HG03159 (cell line): ENCODE results near the gene CLEC11A.
"Not testable (repeated sequence)": the region's sequence is repeated elsewhere in the genome, so short reads cannot be mapped to it uniquely, and the experiment has no call there.

Experiments used
- ATAC-seq: cut with Tn5 transposase; IDR thresholded peaks from one replicate; pipeline ENCODE4 v1.9.1; 2021; ENCODE audit warnings: mild to moderate bottlenecking, moderate library complexity; ENCODE audit not compliant: unreplicated experiment

Gene CLEC11A

GRCh38 chr19:50753879-50754278, 30.7 kb downstream of the CLEC11A start:
- no peak for ATAC-seq

DNA sequence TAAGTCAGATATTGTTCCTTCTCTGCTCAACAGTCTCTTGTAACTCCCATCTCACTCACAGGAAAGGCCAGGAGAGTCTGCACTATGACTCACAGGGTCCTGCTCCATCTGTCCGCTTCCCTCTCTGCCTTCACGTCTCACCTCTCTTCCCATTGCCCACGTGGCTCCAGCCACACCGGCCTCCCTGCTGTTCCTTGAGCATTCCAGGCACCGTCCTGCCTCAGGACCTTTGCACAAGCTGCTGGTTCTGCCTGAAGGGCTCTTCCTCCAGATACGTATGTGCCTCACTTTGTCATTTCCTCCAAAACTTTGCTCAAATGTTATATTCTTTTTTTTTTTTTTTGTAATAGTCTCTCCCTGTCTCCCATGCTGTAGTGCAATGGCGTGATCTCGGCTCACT, 33.1 kb downstream of the CLEC11A start:
- ATAC-seq: not testable (repeated sequence)

GRCh38 chr19:50757624-50758023, 34.5 kb downstream of the CLEC11A start:
- ATAC-seq: not testable (repeated sequence)

DNA sequence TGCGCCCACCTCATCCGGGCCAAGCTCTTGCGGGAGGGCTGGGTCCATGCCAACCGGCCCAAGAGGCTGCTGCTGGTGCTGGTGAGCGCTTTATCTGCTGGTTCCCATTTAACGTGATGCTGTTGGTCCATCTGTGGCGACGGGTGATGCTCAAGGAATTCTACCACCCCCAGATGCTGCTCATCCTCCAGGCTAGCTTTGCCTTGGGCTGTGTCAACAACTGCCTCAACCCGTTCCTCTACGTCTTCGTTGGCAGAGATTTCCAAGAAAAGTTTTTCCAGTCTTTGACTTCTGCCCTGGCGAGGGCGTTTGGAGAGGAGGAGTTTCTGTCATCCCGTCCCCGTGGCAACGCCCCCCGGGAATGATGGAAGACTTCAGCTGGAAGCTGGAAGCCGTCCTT, 35.9 kb downstream of the CLEC11A start:
- ATAC-seq: not testable (repeated sequence)

- ATAC-seq: no peak
Measured at GRCh38 chr19:50759886-50760285, 36.7 kb downstream of the CLEC11A start.

DNA sequence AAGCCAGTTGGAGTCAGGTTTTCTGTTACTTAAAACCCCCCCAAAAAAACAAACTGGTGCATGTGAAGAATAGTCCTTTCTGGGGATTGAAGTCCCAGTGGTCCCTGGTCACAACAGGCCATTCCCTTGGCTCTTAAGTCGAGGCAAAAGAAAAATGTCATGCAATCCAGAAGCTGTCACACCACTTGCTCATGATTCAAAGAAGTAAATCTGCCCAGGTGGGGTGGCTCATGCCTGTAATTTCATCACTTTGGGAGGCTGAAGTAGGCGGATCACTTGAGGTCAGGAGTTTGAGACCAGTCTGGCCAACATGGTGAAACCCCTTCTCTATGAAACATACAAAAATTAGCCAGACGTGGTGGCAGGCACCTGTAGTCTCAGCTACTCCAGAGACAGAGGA, 38.3 kb downstream of the CLEC11A start:
- ATAC-seq: not testable (repeated sequence)

GRCh38 chr19:50763521-50763920, 40.4 kb downstream of the CLEC11A start:
- not testable (repeated sequence) for ATAC-seq

GRCh38 chr19:50764409-50764808, 41.2 kb downstream of the CLEC11A start:
- no peak for ATAC-seq

DNA sequence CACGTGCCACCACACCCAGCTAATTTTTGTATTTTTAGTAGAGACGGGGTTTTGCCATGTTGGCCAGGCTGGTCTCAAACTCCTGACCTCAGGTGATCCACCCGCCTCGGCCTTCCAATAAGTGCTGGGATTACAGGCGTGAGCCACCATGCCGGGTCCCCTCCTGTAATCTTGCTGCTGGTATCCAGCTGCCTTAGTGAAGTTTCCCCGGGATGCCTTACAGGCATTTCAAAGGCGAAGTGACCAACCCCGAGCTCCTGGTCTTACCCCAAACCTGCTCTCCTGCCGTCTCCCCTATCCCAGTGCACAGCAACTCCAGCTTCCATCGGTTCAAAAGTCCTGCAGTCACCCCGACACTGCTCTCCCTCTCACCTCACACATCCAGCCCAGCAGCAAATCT, 43.6 kb downstream of the CLEC11A start:
- ATAC-seq: not testable (repeated sequence)

DNA sequence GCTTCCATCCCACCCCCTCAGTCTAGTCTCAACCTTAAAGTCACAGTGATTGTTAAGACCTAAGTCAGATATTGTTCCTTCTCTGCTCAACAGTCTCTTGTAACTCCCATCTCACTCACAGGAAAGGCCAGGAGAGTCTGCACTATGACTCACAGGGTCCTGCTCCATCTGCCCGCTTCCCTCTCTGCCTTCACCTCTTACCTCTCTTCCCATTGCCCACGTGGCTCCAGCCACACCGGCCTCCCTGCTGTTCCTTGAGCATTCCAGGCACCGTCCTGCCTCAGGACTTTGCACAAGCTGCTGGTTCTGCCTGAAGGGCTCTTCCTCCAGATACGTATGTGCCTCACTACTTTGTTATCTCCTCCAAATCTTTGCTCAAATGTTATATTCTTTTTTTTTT, 44.1 kb downstream of the CLEC11A start:
- not testable (repeated sequence) for ATAC-seq

DNA sequence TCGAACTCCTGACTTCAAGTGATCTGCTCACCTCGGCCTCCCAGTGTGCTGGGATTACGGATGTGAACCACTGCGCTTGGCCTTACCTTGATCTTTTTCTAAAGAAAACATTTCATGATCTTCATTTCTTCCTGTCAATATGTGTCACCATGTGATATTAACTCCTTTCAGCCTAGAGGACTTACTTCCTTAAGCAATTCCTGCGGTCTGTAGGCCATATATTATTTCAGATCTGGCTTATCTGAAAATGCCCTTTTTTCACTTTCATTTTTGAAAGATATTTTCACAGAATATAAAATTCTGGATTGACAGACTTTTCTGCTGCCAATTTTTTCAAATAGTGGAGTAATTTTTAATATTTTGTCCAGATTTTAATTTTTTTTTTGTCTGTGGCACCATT, 45.1 kb downstream of the CLEC11A start:
- no peak for ATAC-seq

DNA sequence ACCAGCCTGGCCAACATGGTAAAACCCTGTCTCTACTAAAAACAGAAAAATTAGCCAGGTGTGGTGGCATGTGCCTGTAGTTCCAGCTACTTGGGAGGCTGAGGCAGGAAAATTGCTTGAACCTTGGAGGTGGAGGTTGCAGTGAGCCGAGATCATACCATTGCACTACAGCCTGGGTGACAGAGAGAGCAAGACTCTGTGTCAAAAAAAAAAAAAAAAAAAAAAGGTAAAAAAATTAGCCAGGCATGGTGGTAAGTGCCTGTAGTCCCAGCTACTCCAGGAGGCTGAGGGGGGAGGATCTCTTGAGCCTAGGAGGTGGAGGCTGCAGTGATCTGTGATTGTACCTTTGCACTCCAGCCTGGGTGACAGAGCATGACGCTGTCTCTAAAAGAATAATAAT, 47.0 kb downstream of the CLEC11A start, which contains the start of gene GPR32:
Gene GPR32 (plus strand): TSS at position 301 of the 400 bp plus-strand sequence. CDS start 137 bp downstream, outside the sequence.
- ATAC-seq: not testable (repeated sequence)

DNA sequence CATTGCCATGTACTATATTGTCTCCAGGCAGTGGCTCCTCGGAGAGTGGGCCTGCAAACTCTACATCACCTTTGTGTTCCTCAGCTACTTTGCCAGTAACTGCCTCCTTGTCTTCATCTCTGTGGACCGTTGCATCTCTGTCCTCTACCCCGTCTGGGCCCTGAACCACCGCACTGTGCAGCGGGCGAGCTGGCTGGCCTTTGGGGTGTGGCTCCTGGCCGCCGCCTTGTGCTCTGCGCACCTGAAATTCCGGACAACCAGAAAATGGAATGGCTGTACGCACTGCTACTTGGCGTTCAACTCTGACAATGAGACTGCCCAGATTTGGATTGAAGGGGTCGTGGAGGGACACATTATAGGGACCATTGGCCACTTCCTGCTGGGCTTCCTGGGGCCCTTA, 47.7 kb downstream of the CLEC11A start:
- no peak for ATAC-seq

- no peak for ATAC-seq
Measured at GRCh38 chr19:50772476-50772875, 49.3 kb downstream of the CLEC11A start.

DNA sequence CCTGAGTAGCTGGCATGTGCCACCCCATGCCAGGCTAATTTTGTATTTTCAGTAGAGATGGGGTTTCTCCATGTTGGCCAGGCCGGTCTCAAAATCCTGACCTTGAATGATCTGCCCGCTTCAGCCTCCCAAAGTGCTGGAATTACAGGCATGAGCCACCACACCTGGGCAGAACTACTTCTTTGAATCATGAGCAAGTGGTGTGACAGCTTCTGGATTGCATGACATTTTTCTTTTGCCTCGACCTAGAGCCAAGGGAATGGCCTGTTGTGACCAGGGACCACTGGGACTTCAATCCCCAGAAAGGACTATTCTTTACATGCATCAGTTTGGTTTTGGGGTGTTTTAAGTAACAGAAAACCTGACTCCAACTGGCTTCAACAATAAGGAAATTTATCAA, 49.7 kb downstream of the CLEC11A start:
- not testable (repeated sequence) for ATAC-seq

GRCh38 chr19:50773454-50773853, 50.3 kb downstream of the CLEC11A start:
- not testable (repeated sequence) for ATAC-seq
